HUDEP-2 (cell line): ENCODE measurements around the gene HMGCS1.
"Not testable (repeated sequence)": the region's sequence is repeated elsewhere in the genome, so short reads cannot be mapped to it uniquely, and the experiment has no call there.

ENCODE experiments used
- DNase-seq, 76 experiments: peaks; one replicate each; lab custom pipeline; 2025; ENCODE audit not compliant: unreplicated experiment in 76 of 76; lab: John Stamatoyannopoulos, UW

The HMGCS1 gene

DNA sequence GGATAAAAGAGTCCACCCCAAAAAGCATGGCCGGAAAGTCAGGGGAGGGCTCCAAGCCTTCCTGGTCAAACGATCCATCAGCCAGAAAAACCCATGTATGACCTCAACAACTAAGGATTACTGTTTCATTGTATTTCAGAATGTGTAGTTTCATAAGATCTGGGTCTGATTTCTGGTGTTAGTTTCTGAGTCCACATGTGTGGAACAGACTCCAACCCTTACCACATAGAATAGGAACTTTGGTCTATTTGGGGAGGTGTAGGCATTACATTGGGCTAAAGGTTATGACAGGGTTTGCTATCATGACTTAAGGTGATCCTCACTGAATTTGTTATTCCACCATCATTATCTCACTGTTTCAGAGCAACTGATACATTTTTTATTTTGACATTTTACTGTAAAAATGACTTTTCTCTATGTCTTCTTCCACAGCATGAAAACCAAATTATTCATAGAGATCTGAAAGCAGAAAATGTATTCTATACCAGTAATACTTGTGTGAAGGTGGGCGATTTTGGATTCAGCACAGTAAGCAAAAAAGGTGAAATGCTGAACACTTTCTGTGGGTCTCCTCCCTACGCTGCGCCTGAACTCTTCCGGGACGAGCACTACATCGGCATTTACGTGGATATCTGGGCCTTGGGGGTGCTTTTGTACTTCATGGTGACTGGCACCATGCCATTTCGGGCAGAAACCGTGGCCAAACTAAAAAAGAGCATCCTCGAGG, 33.5 kb downstream of the HMGCS1 start:
- no peak for DNase-seq

DNA sequence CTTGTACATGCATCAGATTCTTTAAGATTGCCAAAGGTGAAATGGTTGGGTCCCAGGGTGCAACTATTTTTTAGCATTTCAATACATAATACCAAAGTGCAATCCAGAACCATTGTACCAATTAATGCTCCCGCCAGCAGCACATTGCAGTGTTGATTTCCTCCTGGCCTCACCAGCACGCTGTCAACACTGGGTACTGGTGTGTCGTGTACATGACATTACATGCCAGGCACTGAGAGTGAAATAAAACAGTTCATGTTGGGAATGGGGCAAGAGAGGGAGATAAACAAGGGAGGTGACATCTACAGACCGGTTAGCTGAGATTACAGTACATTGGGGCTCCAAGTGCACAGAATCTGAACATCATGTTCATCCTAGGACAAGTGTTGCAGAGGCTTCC, 37.8 kb downstream of the HMGCS1 start:
- no peak for DNase-seq

DNA sequence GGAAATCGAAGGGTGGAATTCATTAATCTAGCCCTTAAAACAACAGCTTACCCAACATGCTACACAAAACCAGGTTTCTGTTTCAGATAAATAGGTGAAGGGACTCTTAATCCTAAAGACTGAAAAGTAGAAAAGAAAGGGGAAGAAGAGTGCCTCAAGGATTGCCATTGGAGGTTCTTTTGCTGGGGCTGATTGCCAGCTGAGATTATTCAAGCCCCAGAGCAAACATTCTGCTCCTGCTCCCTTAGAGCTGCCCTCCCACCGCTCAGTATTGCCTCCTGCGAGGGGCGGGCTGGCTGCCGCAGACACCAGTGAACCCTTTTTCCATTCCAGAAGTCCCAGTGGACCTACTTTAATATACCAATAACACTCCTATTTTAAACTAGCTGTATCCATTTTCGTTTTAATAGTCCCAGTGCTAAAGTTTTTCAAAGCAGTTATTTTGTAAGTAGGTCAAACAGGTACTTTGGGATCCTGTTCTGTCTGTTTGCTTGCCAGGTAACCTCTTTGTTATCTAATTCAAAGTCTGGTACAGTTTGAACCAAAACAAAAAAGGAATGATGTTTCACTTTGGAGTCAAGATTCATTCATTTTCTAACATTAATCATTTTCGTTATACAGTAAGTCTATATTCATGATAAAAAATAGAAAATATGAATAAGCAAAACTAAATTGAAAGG, 38.6 kb downstream of the HMGCS1 start:
- peak in 2 of 76 experiments; percentile 6 to 17 for DNase-seq

DNA sequence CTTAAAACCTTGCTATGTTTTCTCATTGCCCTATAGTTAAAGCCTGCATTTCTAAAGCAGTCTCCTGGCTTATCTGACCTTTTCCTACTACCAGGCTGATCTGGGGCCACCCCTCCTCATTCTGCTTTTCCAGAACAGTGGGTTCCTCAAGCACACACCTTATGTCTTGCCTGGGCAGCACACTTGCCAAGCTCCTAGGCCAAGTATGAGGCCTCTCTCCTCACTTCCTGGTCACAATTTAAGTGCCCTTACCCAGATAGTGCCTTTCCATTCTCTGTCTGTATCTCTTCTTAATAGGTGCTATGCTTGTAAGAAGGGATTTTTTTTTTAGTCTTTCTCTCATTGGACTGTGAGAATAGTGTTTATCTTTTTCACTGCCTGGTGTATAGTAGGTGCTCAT, 39.7 kb downstream of the HMGCS1 start:
- DNase-seq, result no peak

DNA sequence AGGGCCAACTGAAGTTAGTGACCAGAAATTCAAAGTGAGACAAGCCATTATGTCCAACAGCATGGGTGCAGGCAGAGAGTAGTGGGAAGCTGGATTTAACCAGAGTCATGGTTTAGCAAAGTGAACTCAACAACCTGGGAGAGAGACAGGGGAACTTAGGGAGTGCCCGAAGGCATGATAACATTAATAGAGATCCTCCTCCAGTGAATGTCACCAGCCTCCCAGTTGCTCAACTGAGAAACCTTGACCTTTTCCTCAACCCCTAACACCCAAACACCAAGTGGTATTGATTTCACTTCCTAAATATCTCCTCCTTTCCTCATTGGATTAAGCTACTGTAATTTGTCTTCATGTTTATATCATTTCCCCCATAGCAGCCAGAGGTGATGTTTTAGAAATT, 42.6 kb downstream of the HMGCS1 start:
- DNase-seq, result no peak

DNA sequence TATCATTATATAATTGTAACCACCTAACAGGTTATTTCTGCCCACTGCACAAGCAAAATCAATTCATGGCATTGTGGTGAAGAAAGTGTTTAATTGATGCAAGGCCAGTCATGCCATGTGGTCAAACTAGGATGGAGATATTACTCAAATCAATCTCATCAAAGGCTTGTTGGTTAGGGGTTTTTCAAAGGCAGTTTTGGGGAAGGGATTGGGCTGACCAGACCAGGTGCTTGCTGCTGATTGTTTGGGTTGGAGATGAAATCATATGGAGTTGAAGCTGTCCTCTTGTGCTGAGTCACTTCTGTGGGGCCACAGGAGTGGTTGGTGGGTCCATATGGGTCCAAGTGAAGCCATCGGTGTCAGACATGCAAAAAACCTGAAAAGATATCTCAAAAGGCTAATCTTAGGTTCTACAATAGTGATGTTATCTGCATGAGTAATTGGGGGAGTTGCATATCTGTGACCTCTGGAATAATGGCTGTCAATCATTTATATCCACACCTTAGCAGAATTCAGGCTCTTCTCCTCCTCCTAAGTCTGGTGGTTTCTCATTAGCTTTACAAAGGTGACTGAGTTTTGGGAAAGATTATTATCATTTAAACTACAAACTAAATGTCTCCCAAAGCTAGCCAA, 44.9 kb downstream of the HMGCS1 start:
- no peak for DNase-seq

DNA sequence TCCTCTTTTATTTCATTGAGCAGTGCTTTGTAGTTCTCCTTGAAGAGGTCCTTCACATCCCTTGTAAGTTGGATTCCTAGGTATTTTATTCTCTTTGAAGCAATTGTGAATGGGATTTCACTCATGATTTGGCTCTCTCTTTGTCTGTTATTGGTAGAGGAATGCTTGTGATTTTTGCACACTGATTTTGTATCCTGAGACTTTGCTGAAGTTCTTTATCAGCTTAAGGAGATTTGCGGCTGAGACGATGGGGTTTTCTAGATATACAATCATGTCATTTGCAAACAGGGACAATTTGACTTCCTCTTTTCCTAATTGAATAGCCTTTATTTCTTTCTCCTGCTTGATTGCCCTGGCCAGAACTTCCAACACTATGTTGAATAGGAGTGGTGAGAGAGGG, 50.9 kb downstream of the HMGCS1 start:
- DNase-seq, result not testable (repeated sequence)

DNA sequence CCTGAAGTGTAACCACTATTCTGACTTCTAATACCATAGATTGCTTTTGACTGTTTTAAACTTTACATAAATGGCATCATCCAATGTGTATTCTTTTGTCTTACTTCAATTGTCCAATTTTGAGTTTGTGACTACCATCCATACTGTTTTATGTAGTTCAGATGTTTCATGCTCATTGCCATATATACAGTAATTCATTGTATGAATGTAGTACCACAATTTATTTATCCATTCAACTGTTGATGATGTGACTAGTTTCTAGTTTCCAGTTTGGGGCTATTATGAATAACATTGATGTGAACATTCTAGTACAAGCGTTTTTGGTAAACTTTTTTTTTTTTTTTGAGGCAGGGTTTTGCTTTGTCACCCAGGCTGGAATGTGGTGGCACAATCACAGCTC, 55.1 kb downstream of the HMGCS1 start:
- no peak for DNase-seq

DNA sequence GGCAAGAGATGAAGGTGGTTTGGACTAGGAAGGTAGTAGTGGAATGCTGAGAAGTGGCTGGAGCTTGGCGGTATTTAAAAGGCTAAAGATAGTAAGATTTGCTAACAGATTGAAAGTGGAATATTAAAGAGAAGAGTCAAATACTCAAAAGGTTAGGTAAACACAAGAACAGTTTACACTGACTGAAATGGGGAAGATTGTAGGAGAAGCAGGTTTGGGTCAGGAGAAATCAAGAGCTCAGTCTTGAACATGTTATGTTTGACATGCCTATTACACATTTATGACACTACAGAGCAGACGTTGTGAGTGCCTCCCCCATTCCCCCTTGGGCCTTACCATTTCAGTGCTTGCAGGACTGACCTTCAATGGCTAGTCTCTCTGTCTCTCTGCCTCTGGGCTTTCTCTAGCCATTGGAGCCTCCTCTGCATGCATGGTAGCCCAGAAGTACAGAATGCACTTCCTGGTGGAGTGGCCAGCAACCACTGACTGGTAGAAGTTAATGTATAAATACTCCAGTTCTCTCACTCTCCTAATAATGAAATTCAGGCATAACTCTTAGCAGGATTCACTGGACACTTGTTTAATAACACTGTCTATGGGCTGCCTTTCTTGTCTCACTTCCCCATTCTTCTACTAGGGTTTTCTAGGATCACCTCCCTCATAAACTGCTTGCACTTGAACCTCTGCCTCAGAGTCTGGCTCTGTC, 56.8 kb downstream of the HMGCS1 start:
- no peak for DNase-seq

DNA sequence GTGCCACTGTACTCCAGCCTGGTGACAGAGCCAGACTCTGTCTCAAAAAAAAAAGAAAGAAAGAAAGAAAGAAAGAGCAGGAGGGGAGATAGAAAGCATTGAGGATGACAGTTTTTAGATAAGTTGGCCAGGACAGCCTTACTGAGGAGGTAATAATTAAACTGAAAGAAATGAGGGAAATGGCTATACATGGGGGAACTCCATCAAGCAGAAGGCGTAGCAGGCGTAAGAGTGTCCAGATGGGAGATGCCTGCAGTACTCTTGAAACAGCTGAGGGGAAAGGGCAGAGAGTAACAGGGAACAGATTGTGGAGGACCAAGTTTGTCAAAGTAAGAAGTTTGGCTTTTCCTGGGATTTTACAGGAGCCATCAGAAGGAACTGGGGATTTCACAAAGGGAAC, 57.5 kb downstream of the HMGCS1 start:
- DNase-seq, result no peak

DNA sequence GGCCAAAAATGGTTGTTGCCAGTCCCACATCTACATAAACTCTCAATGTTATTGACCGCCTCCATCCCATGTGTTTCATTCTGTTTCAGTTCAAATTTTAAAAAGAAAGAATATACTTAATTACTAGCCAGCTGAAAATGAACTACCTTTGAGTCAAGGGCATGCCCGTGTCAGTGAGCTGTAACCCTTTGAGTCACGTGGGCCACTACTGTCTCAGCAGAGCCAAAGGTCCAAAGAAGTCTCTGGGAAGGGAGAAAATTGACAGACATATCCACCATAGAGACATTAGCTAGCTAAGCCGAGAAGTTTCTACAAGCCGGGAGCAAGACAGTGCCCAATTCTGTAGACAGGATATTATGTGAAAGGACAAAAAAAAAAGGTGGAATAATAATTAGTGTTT, 61.5 kb downstream of the HMGCS1 start:
- DNase-seq, result no peak

DNA sequence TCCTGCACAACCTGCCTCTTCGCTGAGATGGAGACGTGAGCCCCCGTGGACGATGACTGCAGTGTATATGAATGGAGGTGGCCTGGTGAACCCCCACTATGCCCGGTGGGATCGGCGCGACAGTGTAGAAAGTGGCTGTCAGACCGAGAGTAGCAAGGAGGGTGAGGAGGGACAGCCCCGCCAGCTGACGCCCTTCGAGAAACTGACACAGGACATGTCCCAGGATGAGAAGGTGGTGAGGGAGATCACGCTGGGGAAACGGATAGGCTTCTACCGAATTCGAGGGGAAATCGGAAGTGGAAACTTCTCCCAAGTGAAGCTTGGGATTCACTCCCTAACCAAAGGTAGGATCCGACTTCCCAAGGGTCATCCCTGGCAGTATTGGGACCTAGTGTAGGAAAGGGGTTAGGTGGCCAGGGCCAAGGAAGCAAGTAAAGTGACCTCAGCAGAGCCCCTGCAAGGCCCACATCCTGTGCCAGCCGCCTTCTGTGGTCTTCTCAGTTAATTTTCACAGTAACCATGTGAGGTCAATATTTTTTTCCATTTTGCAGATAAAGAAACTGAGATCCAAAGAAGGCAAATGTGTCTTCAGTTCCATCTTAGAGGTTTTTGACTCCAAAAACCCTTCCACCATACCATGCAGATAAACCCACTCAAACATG, 67.4 kb downstream of the HMGCS1 start:
- no peak for DNase-seq

DNA sequence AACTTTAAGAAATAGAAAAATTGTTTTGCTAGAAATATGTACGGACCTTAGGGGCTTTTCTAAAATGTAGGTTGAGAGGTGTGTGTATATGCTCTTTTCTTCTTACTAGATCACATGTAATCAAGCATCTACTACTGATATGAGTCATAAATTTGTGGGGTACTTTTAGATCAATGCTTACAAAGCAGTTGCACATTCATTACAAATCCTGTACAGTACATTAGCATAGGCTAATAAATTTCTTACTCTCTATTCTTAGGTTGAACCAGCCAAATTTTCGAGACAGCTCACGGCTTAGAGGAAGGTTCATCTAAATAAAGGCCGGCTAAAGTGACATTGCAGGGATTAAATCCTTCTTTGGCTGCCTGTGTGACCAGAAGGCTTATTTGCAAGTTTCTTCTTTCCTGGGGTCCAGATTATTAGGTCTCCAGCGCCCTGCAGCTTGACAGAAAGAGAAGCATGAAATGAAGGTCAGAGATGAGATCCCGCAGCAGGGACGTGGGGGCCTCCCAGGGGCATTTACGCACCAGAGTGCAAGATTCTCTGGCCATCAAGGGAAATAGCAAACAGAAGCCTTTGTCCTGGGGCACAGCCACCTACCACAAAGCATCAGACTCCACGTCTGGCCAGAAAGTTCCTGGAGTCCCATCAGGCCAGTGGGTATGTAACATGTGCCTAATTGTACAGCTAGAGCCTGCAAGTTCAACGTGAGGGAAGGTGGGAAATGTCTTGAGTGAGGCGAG, 68.2 kb downstream of the HMGCS1 start:
- DNase-seq, result no peak

DNA sequence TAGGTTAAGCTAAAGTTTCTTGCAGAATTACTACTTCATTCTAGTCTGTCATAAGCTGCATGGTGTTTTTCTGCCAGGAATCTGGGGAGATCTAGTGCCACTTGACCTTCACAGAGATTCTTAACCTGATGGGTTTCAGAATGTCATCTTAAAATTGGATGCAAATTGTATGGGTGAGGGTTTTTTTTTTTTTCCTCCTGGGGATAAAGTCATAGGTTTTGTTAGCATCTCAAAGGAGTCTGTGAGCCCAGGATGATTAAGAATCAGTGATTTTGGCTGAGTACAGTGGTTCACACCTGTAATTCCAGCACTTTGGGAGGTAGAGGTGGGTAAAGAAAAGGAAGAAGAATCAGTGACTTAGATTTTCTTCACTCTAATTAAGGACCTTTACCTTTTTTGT, 69.9 kb downstream of the HMGCS1 start:
- DNase-seq, result no peak

DNA sequence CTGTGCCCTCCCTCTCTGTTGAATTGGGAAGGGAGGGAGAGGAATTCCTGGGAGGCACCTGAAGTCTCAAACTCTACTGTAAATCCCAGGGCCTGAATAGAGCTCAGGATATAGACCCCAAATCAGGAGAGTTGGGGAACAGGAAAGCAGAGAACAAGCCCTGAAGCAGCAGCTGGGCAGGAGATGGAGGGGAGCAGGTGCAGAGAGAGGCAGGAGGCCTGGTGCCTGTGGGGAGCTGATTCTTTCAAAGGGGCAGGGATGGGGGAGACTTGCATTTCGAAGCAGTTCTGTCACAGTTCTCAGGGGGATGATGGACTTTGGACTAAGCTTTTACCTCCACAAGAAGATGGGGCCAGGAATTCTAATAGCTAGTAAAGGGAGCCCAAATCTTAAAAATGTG, 71.0 kb downstream of the HMGCS1 start:
- no peak for DNase-seq
